ENCODE results near the gene TEDDM1.

TEDDM1 gene

GRCh38 chr1:182376936-182377574 is 23.4 kb downstream of the TEDDM1 start:
- no peak for DNase-seq

GRCh38 chr1:182374101-182374834 is 26.2 kb downstream of the TEDDM1 start:
- no peak for DNase-seq

GRCh38 chr1:182370532-182370931 is 29.9 kb downstream of the TEDDM1 start:
- DNase-seq, result no peak

- no peak for DNase-seq
Observed at GRCh38 chr1:182368903-182369302, 31.6 kb downstream of the TEDDM1 start.

GRCh38 chr1:182368358-182368757 is 32.1 kb downstream of the TEDDM1 start:
- DNase-seq, result no peak

- no peak for DNase-seq
Observed at GRCh38 chr1:182367926-182368325, 32.5 kb downstream of the TEDDM1 start.

- no peak for DNase-seq
Observed at GRCh38 chr1:182366596-182366995, 33.9 kb downstream of the TEDDM1 start.

- DNase-seq, result no peak
Observed at GRCh38 chr1:182359645-182360044, 40.8 kb downstream of the TEDDM1 start.

GRCh38 chr1:182357913-182358312 is 42.6 kb downstream of the TEDDM1 start:
- DNase-seq, result no peak

- no peak for DNase-seq
Observed at GRCh38 chr1:182357171-182357570, 43.3 kb downstream of the TEDDM1 start.

- DNase-seq, result no peak
Observed at GRCh38 chr1:182355723-182356098, 44.8 kb downstream of the TEDDM1 start.

GRCh38 chr1:182351790-182352364 is 48.6 kb downstream of the TEDDM1 start:
- no peak for DNase-seq

- no peak for DNase-seq
Observed at GRCh38 chr1:182350839-182351238, 49.6 kb downstream of the TEDDM1 start.

- DNase-seq, result no peak
Observed at GRCh38 chr1:182348961-182349747, 51.3 kb downstream of the TEDDM1 start.
